Activated CD8-positive, alpha-beta T cell treated with anti-CD3 and anti-CD28 coated beads for 36 hours (primary cell): ENCODE measurements around the gene NCR3LG1. TPM values are rescaled to one million over a fixed set of nuclear protein-coding genes. Genes with fewer than 3 reads are reported as not detected.

Experiments
- ATAC-seq: fragments of 200-7000 bp; cut with Tn5 transposase; one replicate; pipeline ENCODE4 v1.10.0; 2021; ENCODE audit warnings: mild to moderate bottlenecking, moderate library complexity
- CTCF ChIA-PET: fragments of 350-600 bp; sonication (Branson Sonifier 250); formaldehyde crosslinking; loops from one replicate; lab custom pipeline; 2021; ENCODE audit warnings: antibody characterized with exemption; lab: Charles Lee
- POLR2A ChIA-PET: fragments of 350-600 bp; sonication (Branson Sonifier 250); formaldehyde crosslinking; loops from one replicate; lab custom pipeline; 2021; ENCODE audit warnings: antibody characterized with exemption; lab: Charles Lee
- DNase-seq: peaks from one replicate; pipeline ENCODE4 v3.0.0-alpha.2; 2020
- H3K27ac Mint-ChIP-seq: one replicate; pipeline ENCODE4 v1.8.0; 2021; ENCODE audit warnings: mild to moderate bottlenecking, mixed read lengths
- H3K27me3 Mint-ChIP-seq: one replicate; pipeline ENCODE4 v1.8.0; 2021; ENCODE audit warnings: mixed read lengths
- H3K36me3 Mint-ChIP-seq: one replicate; pipeline ENCODE4 v1.8.0; 2021; ENCODE audit warnings: low read depth, mixed read lengths
- H3K4me1 Mint-ChIP-seq: one replicate; pipeline ENCODE4 v1.8.0; 2021; ENCODE audit warnings: low read depth, mixed read lengths
- H3K4me3 Mint-ChIP-seq: one replicate; pipeline ENCODE4 v1.8.0; 2021; ENCODE audit warnings: mild to moderate bottlenecking, moderate library complexity, mixed read lengths
- H3K9me3 Mint-ChIP-seq: one replicate; pipeline ENCODE4 v1.8.0; 2021; ENCODE audit warnings: mixed read lengths
- CTCF ChIP-seq: fragments of 200-600 bp; IDR thresholded peaks from one replicate; pipeline ENCODE4 v1.8.0; 2022; ENCODE audit warnings: antibody characterized with exemption, mild to moderate bottlenecking
- intact Hi-C: fragments of 100-400 bp; cut with micrococcal nuclease; formaldehyde crosslinking; loops from one replicate; pipeline ENCODE4 v1.10.0; 2022
- total RNA-seq, 2 experiments: library from RNA; stranded (reverse); gene quantifications; one replicate each; pipeline ENCODE4 v1.2.3, GENCODE V29; 2021

The NCR3LG1 gene
- total RNA-seq, 2 experiments from 2014 or later: 3.4 to 4.2 TPM

- intact Hi-C loops: no loop called here
- DNase-seq (no peak), ATAC-seq (no peak)
- ChIA-PET POLR2A (no interaction called here), CTCF (interaction anchor here (0.8 to 5.3 kb wide), 10 partner anchors 20 to 152 kb away, joined by 3 to 167 read pairs (median 4); no protein-coding TSS in a partner anchor)
- H3K36me3 Mint-ChIP-seq: peaks cover 13% of the 10 kb centered on the region
- no peak for TF ChIP-seq CTCF
- H3K4me3 Mint-ChIP-seq: no peak overlapping the region
- H3K27me3 Mint-ChIP-seq: no peaks in the 10 kb centered on the region
- no peaks in the 10 kb centered on the region for H3K9me3 Mint-ChIP-seq
- H3K4me1 Mint-ChIP-seq: no peaks in the 10 kb centered on the region
- no peak overlapping the region for H3K27ac Mint-ChIP-seq
These were observed 30.6 kb downstream of the NCR3LG1 start for GRCh38 chr11:17382046-17382728.

GRCh38 chr11:17383461-17383860, 31.9 kb downstream of the NCR3LG1 start:
- Mint-ChIP-seq H3K4me3 (no peak overlapping the region), H3K4me1 (no peaks in the 10 kb centered on the region), H3K9me3 (no peaks in the 10 kb centered on the region), H3K36me3 (peaks cover 6% of the 10 kb centered on the region), H3K27me3 (no peaks in the 10 kb centered on the region), H3K27ac (no peak overlapping the region)
- ChIA-PET CTCF (interaction anchor here (0.6 to 5.3 kb wide), 37 partner anchors 9 to 438 kb away, joined by 3 to 167 read pairs (median 4); no protein-coding TSS in a partner anchor), POLR2A (no interaction called here)
- TF ChIP-seq CTCF: no peak
- intact Hi-C loops: no loop called here
- DNase-seq (no peak), ATAC-seq (no peak)

DNA sequence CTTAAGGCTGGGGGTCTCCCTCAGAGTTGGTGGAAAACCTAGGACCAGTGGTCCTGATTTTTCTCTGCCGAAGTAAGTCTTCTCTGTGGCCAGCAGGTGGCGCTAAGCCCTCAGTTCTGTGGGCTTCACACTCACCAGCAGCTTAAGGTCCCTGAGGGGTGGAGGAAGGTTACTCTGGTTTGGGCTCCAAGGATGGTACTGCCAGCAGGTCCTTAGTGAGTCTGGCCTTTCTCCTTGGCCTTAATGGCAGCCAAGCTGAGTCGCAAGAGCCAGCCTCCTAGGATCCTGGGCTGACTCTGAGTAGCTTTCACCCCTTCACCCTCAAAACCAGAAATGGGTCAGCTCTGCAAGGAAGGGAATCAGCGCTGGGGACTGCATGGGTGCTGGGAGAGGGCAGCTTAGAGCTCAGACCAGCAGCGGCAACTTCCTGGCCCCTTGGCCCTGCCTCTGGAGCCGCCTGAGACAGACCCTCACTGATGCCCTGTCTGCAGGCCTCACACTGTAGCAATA, 32.5 kb downstream of the NCR3LG1 start:
- Mint-ChIP-seq H3K27me3 (no peaks in the 10 kb centered on the region), H3K27ac (no peak overlapping the region), H3K36me3 (peaks cover 3% of the 10 kb centered on the region), H3K4me1 (peaks cover 2% of the 10 kb centered on the region), H3K4me3 (no peak overlapping the region), H3K9me3 (no peaks in the 10 kb centered on the region)
- ATAC-seq (peak; percentile 76), DNase-seq (peak; percentile 87)
- intact Hi-C loops: loop anchor here (1.0 kb wide), 1 partner anchor 120 kb away; no protein-coding TSS in a partner anchor
- ChIA-PET POLR2A (no interaction called here), CTCF (interaction anchor here (0.7 to 5.3 kb wide), 45 partner anchors 8 to 438 kb away, joined by 3 to 167 read pairs (median 4); no protein-coding TSS in a partner anchor)
- peak; percentile 90 for TF ChIP-seq CTCF

DNA sequence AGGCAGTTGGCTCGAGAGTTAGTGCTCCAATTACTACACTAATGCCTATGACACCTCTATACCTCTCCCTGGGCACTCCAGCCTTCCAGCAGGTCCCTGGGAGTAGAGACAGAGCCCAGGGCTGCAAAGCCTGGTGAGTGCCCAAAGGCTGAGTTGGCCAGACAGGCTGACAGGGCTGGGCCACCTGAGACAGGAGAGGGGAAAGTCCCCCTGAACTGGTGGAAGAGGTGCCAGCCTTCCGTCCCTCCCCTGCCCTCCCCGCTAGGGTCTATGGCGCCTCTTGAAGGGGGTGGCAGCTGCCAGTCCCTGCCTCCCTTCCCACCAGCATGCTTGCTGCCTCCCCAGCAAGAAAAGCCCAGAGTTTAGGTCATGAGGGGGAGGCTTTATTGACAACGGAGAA, 33.9 kb downstream of the NCR3LG1 start:
- no peaks in the 10 kb centered on the region for H3K9me3 Mint-ChIP-seq
- CTCF ChIA-PET: interaction anchor here (0.7 to 5.3 kb wide), 8 partner anchors 12 to 156 kb away, joined by 3 to 167 read pairs (median 20); no protein-coding TSS in a partner anchor
- H3K27ac Mint-ChIP-seq: no peak overlapping the region
- POLR2A ChIA-PET: no interaction called here
- DNase-seq (no peak), ATAC-seq (no peak)
- H3K4me1 Mint-ChIP-seq: peaks cover 4% of the 10 kb centered on the region
- H3K27me3 Mint-ChIP-seq: no peaks in the 10 kb centered on the region
- no peaks in the 10 kb centered on the region for H3K36me3 Mint-ChIP-seq
- no peak overlapping the region for H3K4me3 Mint-ChIP-seq
- intact Hi-C loops: no loop called here
- no peak for TF ChIP-seq CTCF

DNA sequence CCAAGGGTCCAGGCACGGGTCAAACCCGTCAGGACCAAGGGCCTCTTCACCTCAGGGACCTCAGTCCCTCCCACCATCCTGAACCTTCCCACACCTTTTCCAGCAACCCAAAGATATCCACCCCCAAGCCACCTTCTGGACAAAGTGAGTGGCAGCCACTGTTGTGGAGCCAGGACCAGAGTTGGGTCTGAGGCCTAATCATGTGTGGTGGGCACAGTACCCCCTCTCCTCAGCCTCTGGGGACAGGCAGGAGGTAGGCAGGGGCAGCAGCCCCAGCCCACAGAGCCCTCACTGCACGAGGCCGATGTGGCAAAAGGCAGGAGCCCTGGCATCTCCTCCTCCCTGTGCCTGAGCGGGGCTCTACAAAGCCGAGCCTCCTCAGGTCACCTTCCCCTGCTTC, 34.3 kb downstream of the NCR3LG1 start:
- no peak overlapping the region for H3K27ac Mint-ChIP-seq
- CTCF ChIA-PET: interaction anchor here (1.0 to 5.3 kb wide), 13 partner anchors 12 to 156 kb away, joined by 3 to 167 read pairs (median 6); no protein-coding TSS in a partner anchor
- intact Hi-C loops: no loop called here
- no peak for TF ChIP-seq CTCF
- no peaks in the 10 kb centered on the region for H3K36me3 Mint-ChIP-seq
- POLR2A ChIA-PET: no interaction called here
- no peaks in the 10 kb centered on the region for H3K27me3 Mint-ChIP-seq
- H3K4me3 Mint-ChIP-seq: no peak overlapping the region
- no peaks in the 10 kb centered on the region for H3K9me3 Mint-ChIP-seq
- ATAC-seq: no peak
- peaks cover 4% of the 10 kb centered on the region for H3K4me1 Mint-ChIP-seq
- DNase-seq: no peak
